Measurements from ENCODE around the gene MYLK2. TPM values are rescaled to one million over a fixed set of nuclear protein-coding genes. Genes with fewer than 3 reads are reported as not detected.

MYLK2 gene
- under 1 TPM in 2 of 4 donors, not detected in 2; 0.16 to 0.81 TPM for total RNA-seq
- under 1 TPM in 1 of 3 donors, not detected in 2; 0.39 TPM for polyA plus RNA-seq

DNA sequence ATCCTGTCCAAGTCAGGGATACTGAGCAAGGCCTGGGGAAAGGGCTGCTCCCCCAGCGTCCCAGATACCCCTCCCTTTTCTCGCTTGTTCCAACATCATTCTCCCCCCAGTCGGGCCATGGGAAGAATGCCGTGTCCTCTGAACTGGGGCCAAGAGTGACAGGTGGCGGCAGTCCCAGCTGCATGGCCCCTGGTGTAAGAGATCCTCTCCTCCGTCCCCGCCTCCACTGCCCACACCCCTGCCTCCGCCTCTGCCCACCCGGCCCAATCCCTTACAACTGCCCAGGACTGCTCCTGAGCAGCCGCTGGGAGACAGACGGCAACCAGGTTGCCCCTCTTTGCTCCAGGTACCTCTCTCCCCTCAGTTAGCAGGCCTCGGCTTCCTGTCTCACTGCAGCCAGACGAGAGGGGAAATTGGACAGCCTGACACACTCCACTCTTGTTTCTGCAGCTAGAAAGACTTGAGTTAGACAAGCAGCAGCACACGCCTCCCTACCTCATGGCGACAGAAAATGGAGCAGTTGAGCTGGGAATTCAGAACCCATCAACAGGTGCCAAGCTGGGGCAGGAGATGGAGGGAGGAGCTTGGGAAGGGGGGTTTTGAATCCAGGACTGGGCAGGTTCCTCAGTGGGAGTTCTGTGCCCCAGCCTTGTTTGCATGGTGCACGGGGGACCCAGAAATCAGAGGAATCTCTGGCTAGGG lies at the start of gene MYLK2:
Gene MYLK2 (plus strand): TSS at position 274 of the 702 bp plus-strand sequence. CDS start 225 bp downstream, at position 499.
- H3K4me1 ChIP-seq: peaks cover 0 to 19% (median 9%) of the 10 kb centered on the region in 4 donors
- H3K27me3 ChIP-seq: no peaks in the 10 kb centered on the region
- no peaks in the 10 kb centered on the region for H3K9me3 ChIP-seq
- H3K4me3 ChIP-seq: no peak within 1 kb of the TSS
- WGBS, 2 donors: 59 to 73% methylated on average over 16 of the region's 16 CpGs
- no peak for DNase-seq
- intact Hi-C loops (cut with DNase I): no loop called here
- no peak within 1 kb of the TSS for H3K27ac ChIP-seq
- TF ChIP-seq EP300 (IDR thresholded peaks at IDR 0.05) (no peak), POLR2AphosphoS5 (IDR thresholded peaks at IDR 0.05) (no peak), POLR2A (IDR thresholded peaks at IDR 0.05) (no peak)
- TF ChIP-seq, protein P1, sequence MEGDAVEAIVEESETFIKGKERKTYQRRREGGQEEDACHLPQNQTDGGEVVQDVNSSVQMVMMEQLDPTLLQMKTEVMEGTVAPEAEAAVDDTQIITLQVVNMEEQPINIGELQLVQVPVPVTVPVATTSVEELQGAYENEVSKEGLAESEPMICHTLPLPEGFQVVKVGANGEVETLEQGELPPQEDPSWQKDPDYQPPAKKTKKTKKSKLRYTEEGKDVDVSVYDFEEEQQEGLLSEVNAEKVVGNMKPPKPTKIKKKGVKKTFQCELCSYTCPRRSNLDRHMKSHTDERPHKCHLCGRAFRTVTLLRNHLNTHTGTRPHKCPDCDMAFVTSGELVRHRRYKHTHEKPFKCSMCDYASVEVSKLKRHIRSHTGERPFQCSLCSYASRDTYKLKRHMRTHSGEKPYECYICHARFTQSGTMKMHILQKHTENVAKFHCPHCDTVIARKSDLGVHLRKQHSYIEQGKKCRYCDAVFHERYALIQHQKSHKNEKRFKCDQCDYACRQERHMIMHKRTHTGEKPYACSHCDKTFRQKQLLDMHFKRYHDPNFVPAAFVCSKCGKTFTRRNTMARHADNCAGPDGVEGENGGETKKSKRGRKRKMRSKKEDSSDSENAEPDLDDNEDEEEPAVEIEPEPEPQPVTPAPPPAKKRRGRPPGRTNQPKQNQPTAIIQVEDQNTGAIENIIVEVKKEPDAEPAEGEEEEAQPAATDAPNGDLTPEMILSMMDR (IDR thresholded peaks at IDR 0.05): no peak
- H3K36me3 ChIP-seq: no peaks in the 10 kb centered on the region

DNA sequence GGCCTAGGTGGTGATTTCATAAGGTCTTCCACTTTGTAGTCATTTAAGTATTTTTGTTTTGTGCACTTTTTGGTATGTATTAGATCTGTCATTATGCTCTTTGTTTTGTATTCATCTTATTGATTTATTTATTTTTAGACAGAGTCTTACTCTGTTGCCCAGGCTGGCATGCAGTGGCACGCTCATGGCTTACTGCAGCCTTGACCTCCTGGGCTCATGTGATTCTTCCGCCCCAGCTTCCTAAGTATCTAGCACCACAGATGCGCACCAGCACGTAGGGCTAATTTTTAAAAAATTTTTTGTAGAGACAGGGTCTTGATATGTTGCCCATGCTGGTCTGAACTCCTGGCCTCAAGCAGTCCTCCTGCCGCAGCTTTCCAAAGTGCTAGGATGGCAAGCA lies 49.5 kb upstream of the MYLK2 start:
- no peaks in the 10 kb centered on the region for H3K27me3 ChIP-seq
- WGBS, 2 donors: 90 to 96% methylated on average over 5 of the region's 5 CpGs
- TF ChIP-seq EP300 (IDR thresholded peaks at IDR 0.05) (no peak), POLR2AphosphoS5 (IDR thresholded peaks at IDR 0.05) (no peak), POLR2A (IDR thresholded peaks at IDR 0.05) (no peak)
- TF ChIP-seq, protein P1 (IDR thresholded peaks at IDR 0.05): no peak
- no peaks in the 10 kb centered on the region for H3K4me1 ChIP-seq
- H3K27ac ChIP-seq: no peak overlapping the region
- intact Hi-C loops (cut with DNase I): no loop called here
- H3K36me3 ChIP-seq: no peaks in the 10 kb centered on the region
- DNase-seq: no peak
- no peaks in the 10 kb centered on the region for H3K9me3 ChIP-seq
- no peak overlapping the region for H3K4me3 ChIP-seq

DNA sequence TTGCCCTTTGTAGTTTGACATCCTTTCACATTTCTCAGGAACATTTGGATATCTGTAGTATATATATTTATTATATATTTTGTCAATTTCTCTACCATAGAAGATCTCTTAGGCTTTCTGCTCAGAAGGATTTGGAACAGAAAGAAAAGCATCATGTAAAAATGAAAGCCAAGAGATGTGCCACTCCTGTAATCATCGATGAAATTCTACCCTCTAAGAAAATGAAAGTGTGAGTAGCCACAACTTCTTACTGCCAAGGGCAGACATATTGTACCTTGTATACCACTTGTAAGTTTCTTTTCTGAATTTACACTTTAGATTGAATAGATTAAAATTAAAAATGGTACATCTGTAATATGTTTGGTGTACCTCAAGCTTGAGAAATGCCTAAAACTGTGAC lies 48.9 kb upstream of the MYLK2 start:
- H3K36me3 ChIP-seq: no peaks in the 10 kb centered on the region
- H3K9me3 ChIP-seq: no peaks in the 10 kb centered on the region
- DNase-seq: no peak
- WGBS, 2 donors: 52 to 79% methylated on average over 1 of the region's 1 CpG
- H3K27ac ChIP-seq: no peak overlapping the region
- H3K4me1 ChIP-seq: no peaks in the 10 kb centered on the region
- no peaks in the 10 kb centered on the region for H3K27me3 ChIP-seq
- intact Hi-C loops (cut with DNase I): no loop called here
- no peak overlapping the region for H3K4me3 ChIP-seq
- TF ChIP-seq POLR2AphosphoS5 (IDR thresholded peaks at IDR 0.05): no peak
- no peak for TF ChIP-seq EP300 (IDR thresholded peaks at IDR 0.05)
- TF ChIP-seq, protein P1 (IDR thresholded peaks at IDR 0.05): no peak
- no peak for TF ChIP-seq POLR2A (IDR thresholded peaks at IDR 0.05)

DNA sequence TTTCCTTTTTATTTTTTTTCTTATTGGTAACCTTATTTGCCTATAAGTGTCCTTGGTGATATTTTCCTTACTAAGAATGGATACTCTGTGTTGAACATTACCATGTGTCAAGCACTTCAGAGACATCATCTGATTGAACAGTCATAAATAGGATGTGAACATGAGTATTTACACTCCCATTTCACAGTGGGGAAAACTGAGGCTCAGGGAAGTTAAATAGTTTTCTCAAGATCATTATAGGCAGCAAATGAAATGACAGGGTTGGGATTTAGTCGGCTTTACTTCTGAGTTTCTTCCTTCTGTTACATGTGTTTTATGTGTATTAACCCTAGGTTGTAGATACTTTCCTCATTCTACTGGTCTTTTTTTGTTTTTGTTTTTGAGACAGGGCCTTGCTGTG lies 44.7 kb upstream of the MYLK2 start:
- 94% methylated on average over 1 of the region's 1 CpG for WGBS, 2 donors

More for the DNA sequence above, 44.7 kb upstream of the MYLK2 start:
- no peaks in the 10 kb centered on the region for H3K27me3 ChIP-seq
- no peaks in the 10 kb centered on the region for H3K4me1 ChIP-seq
- no peaks in the 10 kb centered on the region for H3K36me3 ChIP-seq
- no peaks in the 10 kb centered on the region for H3K9me3 ChIP-seq
- no peak for TF ChIP-seq POLR2AphosphoS5 (IDR thresholded peaks at IDR 0.05)
- TF ChIP-seq, protein P1 (IDR thresholded peaks at IDR 0.05): no peak
- TF ChIP-seq POLR2A (IDR thresholded peaks at IDR 0.05): no peak
- TF ChIP-seq EP300 (IDR thresholded peaks at IDR 0.05): no peak
- no peak overlapping the region for H3K27ac ChIP-seq
- no peak overlapping the region for H3K4me3 ChIP-seq
- no peak for DNase-seq
- intact Hi-C loops (cut with DNase I): no loop called here

Measured in sigmoid colon (tissue), 7 donors.